HAP-1 (cell line): Measurements from ENCODE around the gene GSTM2.

Experiments
- DNase-seq, 2 experiments: peaks; one replicate each; pipeline ENCODE4 v3.0.0-alpha.2; 2016 to 2020; ENCODE audit warnings: low spot score in 2 of 2
- H3K27me3 ChIP-seq: fragments of 250-450 bp; sonication (Bioruptor Pico); 2 replicates; pipeline ENCODE4 v1.5.1; 2020; ENCODE audit warnings: low read depth, mild to moderate bottlenecking, moderate library complexity
- H3K36me3 ChIP-seq: fragments of 250-450 bp; sonication (Bioruptor Pico); replicated peaks from 2 replicates; pipeline ENCODE4 v1.5.1; 2020; ENCODE audit warnings: mild to moderate bottlenecking
- H3K4me1 ChIP-seq: fragments of 250-450 bp; sonication (Bioruptor Pico); 2 replicates; pipeline ENCODE4 v1.5.1; 2020; ENCODE audit warnings: mild to moderate bottlenecking
- H3K4me3 ChIP-seq: fragments of 250-450 bp; sonication (Bioruptor Pico); 2 replicates; pipeline ENCODE4 v1.5.1; 2020; ENCODE audit warnings: mild to moderate bottlenecking, moderate library complexity
- H3K9me3 ChIP-seq: fragments of 250-450 bp; sonication (Bioruptor Pico); 2 replicates; pipeline ENCODE4 v1.5.1; 2020; ENCODE audit warnings: mild to moderate bottlenecking, moderate library complexity
- in situ Hi-C: fragments of 300-500 bp; cut with MboI; formaldehyde crosslinking; loops from 3 replicates; pipeline ENCODE4 v1.14.3; 2020; ENCODE audit warnings: low sequenced_read_pairs, inconsistent platforms, mixed read lengths

GSTM2 gene

DNA sequence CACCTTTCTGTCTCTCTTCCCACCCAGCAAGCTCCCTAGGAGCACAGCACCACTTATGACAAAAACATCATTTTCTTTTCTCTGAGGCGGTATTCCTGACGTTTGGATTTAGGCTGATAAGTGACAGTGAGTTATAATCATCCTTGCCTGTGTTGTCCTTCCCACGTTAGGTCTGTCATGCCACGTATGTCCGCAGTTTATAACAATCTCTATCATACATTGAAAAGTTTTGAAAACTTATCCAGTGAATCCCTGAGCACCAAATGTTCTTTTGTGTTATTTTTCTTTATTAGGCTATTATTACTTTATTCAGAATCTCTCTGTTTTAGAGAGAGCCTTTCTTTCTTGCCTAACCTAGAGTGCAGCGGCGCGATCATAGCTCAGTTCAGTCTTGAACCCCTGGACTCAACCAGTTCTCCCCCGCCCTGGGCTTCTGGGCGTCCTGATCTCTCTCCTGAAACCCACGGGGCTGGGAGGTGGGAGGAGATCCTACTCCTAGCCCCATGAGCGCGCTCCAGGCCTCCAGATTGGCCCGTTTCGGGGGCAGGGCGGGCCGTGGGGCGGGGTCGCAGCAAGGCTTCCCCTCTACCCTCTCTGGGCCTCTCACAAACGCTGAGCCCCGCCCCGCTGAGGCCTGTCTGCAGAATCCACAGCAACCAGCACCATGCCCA lies at the start of gene GSTM2:
Gene GSTM2, plus strand, starts transcription at position 606 of the 671 bp plus-strand sequence. Its CDS starts 59 bp downstream, at position 665.
- in situ Hi-C loops, result no loop called here
- Histone ChIP-seq H3K4me3 (no peak within 1 kb of the TSS), H3K4me1 (peaks cover 3% of the 10 kb centered on the region; the same call in 1 of the 2 replicates), H3K9me3 (no peaks in the 10 kb centered on the region), H3K27me3 (no peaks in the 10 kb centered on the region), H3K36me3 (no peaks in the 10 kb centered on the region)
- DNase-seq, result peak; percentile 52 to 90

GRCh38 chr1:109618661-109619575 lies 48.9 kb upstream of the GSTM2 start:
- in situ Hi-C loops, result no loop called here
- no peaks in the 10 kb centered on the region for H3K9me3 ChIP-seq

DNA sequence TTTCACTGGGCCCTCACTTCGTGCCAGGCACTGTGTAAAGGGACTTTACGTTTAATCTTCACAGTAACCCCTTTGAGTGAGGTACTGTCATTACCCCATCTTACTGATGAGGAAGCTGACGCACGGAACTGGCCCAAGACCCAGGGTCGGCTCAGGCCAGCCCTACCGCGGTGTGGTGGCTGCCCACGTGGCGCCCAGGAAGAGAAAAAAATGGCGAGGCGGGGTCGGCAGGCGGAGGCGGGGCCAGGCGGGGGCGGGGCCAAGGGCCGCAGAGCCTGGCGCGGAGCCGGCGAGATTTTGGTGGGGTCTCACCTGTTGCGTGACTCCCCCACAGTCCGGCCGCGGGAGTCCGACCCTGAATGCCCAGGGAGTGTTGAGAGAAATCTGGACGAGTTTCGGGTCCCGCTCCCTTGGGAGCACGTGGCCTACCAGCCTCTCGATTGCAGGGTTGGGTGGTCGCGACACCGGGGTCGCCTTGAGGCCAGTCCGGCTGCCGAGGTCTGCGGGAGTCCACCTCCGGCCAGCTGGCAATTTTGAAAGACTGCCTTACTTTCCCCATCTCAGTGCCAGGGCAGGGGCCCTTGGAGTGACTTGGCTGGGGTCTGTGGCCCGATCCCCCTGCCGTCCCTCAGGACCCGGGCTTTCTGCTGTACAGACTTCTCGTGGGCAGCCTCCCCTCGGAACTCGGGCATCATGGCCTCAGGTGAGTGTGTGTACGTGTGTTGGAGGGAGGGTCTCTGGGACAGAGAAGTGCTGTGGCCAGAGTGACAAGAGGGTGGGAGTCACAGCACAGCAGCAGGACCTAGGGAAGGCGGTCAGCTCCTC lies 48.1 kb upstream of the GSTM2 start, which contains the start of the genes AMPD2 and GNAT2:
Gene AMPD2, plus strand, starts transcription at position 262 of the 825 bp plus-strand sequence. CDS start 1,339 bp downstream, outside the sequence.
Gene GNAT2, minus strand, starts transcription at position 41 of the 825 bp plus-strand sequence. CDS start 6,746 bp downstream, outside the sequence.
- no peaks in the 10 kb centered on the region; the same call in 1 of the 2 replicates for H3K36me3 ChIP-seq
- peak within 1 kb of the TSS; percentile 58 for H3K4me3 ChIP-seq
- peaks cover 10% of the 10 kb centered on the region for H3K4me1 ChIP-seq
- peak; percentile 69 to 86 for DNase-seq
- no peaks in the 10 kb centered on the region for H3K27me3 ChIP-seq
- H3K9me3 ChIP-seq, result no peaks in the 10 kb centered on the region
- in situ Hi-C loops, result no loop called here

More at GRCh38 chr1:109618661-109619575, 48.9 kb upstream of the GSTM2 start:
- Histone ChIP-seq H3K4me1 (peaks cover 10% of the 10 kb centered on the region), H3K4me3 (peak overlapping the region; percentile 58), H3K27me3 (no peaks in the 10 kb centered on the region), H3K36me3 (no peaks in the 10 kb centered on the region; the same call in 1 of the 2 replicates)
- peak in 1 of 2 experiments; percentile 21 for DNase-seq

DNA sequence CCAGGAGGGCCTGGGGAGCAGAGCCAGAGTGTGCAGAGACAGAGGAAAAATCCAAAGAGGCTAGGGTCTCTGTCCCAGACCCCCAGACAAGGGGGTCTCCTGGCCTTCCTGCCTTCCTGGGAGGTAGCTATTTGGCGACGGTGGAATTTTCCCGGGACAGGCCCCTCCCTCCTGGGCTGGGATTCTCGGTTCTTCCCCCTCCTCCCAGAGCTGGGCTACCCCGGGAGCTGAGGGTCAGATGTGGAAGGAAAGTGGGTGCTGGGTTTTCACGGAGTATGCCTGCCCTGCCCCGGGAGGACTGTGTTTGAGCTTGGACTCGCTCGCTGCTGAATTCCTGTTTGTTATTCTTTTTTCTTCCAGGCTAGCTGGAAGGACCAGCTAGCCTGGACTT lies 47.5 kb upstream of the GSTM2 start:
- no peaks in the 10 kb centered on the region for H3K9me3 ChIP-seq
- peak overlapping the region; percentile 58 for H3K4me3 ChIP-seq
- H3K4me1 ChIP-seq, result peaks cover 10% of the 10 kb centered on the region
- H3K36me3 ChIP-seq, result no peaks in the 10 kb centered on the region; the same call in 1 of the 2 replicates
- H3K27me3 ChIP-seq, result no peaks in the 10 kb centered on the region
- in situ Hi-C loops, result no loop called here
- DNase-seq, result peak; percentile 16 to 66

DNA sequence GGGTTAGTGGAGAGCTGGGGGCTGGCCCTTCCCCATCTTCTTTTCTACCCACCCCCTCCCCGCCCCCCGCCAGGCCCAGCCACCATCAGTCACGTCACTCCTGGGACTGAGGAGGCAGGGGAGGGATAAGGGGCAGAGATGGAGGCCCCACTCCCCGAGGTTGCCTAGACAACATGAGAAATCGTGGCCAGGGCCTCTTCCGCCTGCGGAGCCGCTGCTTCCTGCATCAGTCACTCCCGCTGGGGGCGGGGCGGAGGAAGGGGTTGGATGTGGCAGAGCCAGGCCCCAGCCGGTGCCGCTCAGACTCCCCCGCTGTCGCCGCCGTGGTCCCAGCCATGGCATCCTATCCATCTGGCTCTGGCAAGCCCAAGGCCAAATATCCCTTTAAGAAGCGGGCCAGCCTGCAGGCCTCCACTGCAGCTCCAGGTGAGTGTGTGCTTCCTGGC lies 47.0 kb upstream of the GSTM2 start:
- Histone ChIP-seq H3K27me3 (no peaks in the 10 kb centered on the region), H3K4me3 (peak overlapping the region; percentile 58), H3K9me3 (no peaks in the 10 kb centered on the region), H3K4me1 (peaks cover 10% of the 10 kb centered on the region), H3K36me3 (no peaks in the 10 kb centered on the region; the same call in 1 of the 2 replicates)
- DNase-seq, result peak; percentile 81 to 97
- in situ Hi-C loops, result no loop called here

- DNase-seq, result no peak
- in situ Hi-C loops, result no loop called here
- H3K27me3 ChIP-seq, result no peaks in the 10 kb centered on the region
- H3K4me3 ChIP-seq, result peak overlapping the region; percentile 58
- H3K4me1 ChIP-seq, result peaks cover 10% of the 10 kb centered on the region
- H3K9me3 ChIP-seq, result no peaks in the 10 kb centered on the region
- H3K36me3 ChIP-seq, result peaks cover under 1% of the 10 kb centered on the region; the same call in 1 of the 2 replicates
These were observed 46.3 kb upstream of the GSTM2 start for GRCh38 chr1:109621379-109622136.

- Histone ChIP-seq H3K4me3 (no peak overlapping the region), H3K9me3 (no peaks in the 10 kb centered on the region), H3K4me1 (peaks cover 10% of the 10 kb centered on the region), H3K27me3 (no peaks in the 10 kb centered on the region), H3K36me3 (peaks cover 6% of the 10 kb centered on the region)
- peak in 1 of 2 experiments; percentile 0 for DNase-seq
- in situ Hi-C loops, result no loop called here
These were observed 45.5 kb upstream of the GSTM2 start for GRCh38 chr1:109622137-109622892.

DNA sequence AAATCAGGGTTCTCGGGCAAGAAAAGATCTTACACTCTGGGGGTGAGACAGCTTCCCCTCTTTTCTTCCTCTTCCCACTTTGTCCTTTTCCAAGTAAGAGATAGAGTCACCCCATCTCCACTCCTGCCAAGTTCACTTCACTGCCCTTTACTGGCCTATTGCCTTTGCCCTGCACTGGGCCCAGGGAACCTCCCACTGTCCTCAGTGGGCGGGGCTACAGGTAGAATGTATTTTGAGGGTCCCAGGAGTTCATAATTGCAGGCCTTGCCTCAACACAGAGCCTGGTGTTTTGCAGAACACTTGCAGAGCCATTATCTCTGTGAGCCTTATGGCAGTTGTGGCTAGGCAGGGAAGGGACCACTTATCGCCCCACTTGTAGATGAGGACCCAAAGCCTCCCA lies 45.0 kb upstream of the GSTM2 start:
- no peak for DNase-seq
- Histone ChIP-seq H3K27me3 (no peaks in the 10 kb centered on the region), H3K4me1 (peaks cover 10% of the 10 kb centered on the region), H3K4me3 (no peak overlapping the region), H3K9me3 (no peaks in the 10 kb centered on the region), H3K36me3 (peaks cover 10% of the 10 kb centered on the region)
- in situ Hi-C loops, result no loop called here

DNA sequence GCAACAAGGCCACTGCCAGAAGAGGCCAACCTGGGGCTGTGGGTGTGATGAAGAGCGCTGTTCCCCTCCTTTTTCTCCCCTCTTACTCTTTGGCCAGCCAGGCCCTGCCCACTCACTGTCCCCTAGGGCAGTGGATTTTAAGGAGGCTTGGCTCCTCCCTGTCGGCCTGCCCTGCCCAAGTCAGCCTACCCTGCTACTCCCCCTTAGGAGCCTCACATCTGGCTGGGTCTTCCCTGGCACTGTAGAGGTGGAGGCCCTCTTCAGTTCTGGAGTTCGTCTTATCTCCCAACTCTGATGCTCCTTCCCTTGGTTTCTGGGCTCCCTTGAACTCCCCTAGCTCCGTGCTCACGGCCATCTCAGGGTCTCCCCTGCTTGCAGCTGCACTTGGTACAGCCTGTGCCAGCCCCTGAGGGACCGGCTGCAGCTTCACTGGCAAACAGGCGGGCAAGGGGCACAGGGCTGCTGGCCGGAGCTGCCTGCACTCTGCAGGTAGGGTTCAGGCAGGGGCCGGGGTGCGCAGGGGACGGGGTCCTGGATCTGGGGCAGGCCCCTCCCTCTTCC lies 44.2 kb upstream of the GSTM2 start:
- Histone ChIP-seq H3K27me3 (no peaks in the 10 kb centered on the region), H3K9me3 (no peaks in the 10 kb centered on the region), H3K4me1 (peaks cover 8% of the 10 kb centered on the region), H3K4me3 (no peak overlapping the region), H3K36me3 (peaks cover 17% of the 10 kb centered on the region)
- DNase-seq, result no peak
- in situ Hi-C loops, result no loop called here

DNA sequence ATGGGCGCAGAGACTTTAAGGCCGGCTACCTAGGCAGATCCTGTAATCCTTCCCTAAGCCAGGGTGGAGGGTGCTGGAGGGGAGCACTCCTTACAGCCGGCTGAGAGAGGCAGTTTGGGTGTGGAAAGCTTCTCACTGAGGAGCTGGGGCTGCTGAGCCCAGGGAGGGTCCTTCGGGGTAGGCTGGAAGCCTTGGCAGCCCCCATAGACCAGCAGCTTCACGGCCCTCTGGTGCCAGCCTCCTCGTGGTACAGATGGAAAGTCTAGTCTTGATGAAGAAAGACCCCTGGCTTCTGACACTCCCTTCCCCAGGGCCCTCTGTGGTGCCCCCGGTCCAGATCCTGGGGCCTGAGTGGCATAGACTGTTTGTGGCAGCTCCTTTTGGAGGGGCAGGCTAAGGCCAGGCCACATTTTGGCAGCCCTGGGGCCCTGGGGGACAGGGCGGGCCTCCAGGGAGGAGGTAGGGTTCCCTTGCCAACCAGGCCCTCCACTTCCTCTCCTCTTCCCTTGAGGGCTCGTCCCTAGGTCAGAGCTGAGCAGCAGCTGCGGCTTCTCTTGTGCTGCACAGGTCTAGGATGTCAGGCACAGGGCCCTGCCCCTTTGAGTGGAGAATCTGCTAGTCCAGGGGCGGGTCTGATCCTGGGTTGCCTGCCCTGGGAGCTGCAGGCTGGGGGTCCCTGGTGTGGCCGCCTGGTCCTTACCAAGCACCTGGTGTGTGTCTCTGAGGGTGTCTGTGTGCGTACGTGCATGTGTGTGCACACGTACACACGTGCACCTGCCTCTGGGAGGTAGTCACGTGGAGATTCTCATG lies 43.5 kb upstream of the GSTM2 start:
- Histone ChIP-seq H3K4me3 (no peak overlapping the region), H3K27me3 (no peaks in the 10 kb centered on the region), H3K36me3 (peaks cover 23% of the 10 kb centered on the region), H3K4me1 (peaks cover under 1% of the 10 kb centered on the region), H3K9me3 (no peaks in the 10 kb centered on the region)
- no peak for DNase-seq
- in situ Hi-C loops, result loop anchor here (5.0 kb wide), 1 partner anchor 77 kb away; the partner anchor contains the start of gene GNAI3

DNA sequence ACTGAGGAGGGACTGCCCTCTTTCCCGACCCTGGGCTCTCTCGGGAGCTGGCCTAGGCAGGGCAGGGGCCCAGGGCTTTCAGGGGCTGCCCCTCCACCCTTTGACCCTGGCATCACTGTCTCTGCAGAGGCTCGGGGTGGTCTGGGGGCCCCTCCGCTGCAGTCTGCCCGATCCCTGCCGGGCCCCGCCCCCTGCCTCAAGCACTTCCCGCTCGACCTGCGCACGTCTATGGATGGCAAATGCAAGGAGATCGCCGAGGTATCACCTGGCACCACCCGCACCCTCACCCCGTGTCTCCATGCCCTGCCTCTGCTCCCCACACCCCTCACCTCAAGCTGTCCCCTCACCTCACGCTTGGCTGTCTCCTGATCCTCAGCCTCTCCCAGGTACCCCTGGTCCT lies 42.7 kb upstream of the GSTM2 start:
- in situ Hi-C loops, result loop anchor here (5.0 kb wide), 1 partner anchor 78 kb away; the partner anchor contains the start of gene GNAI3
- no peaks in the 10 kb centered on the region for H3K27me3 ChIP-seq
- no peak overlapping the region for H3K4me3 ChIP-seq
- H3K9me3 ChIP-seq, result no peaks in the 10 kb centered on the region
- no peaks in the 10 kb centered on the region for H3K4me1 ChIP-seq
- no peak for DNase-seq
- peaks cover 30% of the 10 kb centered on the region for H3K36me3 ChIP-seq
